ENCODE data around the gene CYTH1.

DNA sequence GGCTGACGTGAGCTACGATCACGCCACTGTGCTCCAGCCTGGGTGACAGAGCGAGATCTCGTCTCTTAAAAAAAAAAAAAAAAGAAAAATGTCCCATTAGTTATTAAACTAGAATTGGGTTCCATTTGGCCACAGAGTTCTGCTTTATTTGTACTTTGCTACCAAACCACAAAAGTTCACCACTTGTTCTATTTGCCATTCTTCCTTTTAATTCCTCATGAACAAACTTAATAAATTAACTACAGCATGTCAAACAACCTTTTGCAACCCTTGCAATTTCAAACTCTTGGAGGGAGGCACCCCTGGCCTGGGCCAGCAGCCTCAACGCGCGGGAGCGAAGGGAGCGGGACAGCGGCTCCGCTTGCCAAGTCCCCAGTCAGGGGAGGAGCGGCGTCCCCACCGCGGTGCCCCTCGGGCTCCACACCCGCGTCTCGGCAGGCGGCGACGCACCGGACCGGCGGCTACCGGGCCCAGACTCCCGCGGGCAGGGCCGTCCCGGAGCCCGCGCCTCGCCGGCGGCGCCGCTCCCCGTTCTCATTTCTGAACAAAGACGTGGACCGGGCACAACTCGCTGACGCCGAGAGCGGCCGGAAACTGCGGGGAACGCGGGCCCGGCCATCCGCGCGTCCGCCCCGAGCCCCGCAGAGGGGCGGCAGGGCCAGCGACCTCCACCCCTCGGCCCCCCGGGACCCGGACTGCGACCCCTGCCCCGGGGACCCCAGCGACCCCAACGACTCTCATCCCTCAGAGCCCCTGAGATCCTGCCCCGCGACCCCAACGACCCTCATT lies 775 bp downstream of the CYTH1 start:
- TF ChIP-seq, protein P1, sequence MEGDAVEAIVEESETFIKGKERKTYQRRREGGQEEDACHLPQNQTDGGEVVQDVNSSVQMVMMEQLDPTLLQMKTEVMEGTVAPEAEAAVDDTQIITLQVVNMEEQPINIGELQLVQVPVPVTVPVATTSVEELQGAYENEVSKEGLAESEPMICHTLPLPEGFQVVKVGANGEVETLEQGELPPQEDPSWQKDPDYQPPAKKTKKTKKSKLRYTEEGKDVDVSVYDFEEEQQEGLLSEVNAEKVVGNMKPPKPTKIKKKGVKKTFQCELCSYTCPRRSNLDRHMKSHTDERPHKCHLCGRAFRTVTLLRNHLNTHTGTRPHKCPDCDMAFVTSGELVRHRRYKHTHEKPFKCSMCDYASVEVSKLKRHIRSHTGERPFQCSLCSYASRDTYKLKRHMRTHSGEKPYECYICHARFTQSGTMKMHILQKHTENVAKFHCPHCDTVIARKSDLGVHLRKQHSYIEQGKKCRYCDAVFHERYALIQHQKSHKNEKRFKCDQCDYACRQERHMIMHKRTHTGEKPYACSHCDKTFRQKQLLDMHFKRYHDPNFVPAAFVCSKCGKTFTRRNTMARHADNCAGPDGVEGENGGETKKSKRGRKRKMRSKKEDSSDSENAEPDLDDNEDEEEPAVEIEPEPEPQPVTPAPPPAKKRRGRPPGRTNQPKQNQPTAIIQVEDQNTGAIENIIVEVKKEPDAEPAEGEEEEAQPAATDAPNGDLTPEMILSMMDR (IDR thresholded peaks at IDR 0.05 in 2 of 3, conservative IDR thresholded peaks at IDR 0.05 in 1 of 3; ENCODE audit: borderline replicate concordance in 1 of 3, insufficient read depth in 1 of 3, low read depth in 2 of 3, low read length in 2 of 3): no peak
- TF ChIP-seq MAX (IDR thresholded peaks at IDR 0.05): no peak
- no peak for TF ChIP-seq POLR2AphosphoS5 (IDR thresholded peaks at IDR 0.05; ENCODE audit: low read depth, low read length)
- TF ChIP-seq EZH2 (IDR thresholded peaks at IDR 0.05): no peak
- TF ChIP-seq, protein P2, sequence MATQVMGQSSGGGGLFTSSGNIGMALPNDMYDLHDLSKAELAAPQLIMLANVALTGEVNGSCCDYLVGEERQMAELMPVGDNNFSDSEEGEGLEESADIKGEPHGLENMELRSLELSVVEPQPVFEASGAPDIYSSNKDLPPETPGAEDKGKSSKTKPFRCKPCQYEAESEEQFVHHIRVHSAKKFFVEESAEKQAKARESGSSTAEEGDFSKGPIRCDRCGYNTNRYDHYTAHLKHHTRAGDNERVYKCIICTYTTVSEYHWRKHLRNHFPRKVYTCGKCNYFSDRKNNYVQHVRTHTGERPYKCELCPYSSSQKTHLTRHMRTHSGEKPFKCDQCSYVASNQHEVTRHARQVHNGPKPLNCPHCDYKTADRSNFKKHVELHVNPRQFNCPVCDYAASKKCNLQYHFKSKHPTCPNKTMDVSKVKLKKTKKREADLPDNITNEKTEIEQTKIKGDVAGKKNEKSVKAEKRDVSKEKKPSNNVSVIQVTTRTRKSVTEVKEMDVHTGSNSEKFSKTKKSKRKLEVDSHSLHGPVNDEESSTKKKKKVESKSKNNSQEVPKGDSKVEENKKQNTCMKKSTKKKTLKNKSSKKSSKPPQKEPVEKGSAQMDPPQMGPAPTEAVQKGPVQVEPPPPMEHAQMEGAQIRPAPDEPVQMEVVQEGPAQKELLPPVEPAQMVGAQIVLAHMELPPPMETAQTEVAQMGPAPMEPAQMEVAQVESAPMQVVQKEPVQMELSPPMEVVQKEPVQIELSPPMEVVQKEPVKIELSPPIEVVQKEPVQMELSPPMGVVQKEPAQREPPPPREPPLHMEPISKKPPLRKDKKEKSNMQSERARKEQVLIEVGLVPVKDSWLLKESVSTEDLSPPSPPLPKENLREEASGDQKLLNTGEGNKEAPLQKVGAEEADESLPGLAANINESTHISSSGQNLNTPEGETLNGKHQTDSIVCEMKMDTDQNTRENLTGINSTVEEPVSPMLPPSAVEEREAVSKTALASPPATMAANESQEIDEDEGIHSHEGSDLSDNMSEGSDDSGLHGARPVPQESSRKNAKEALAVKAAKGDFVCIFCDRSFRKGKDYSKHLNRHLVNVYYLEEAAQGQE (IDR thresholded peaks at IDR 0.05; ENCODE audit: low read depth): no peak
- no peak for TF ChIP-seq SP1 (IDR thresholded peaks at IDR 0.05; ENCODE audit: low read depth)
- no peak for TF ChIP-seq JUND (IDR thresholded peaks at IDR 0.05)

Measured in HCT116 (cell line).